Gastroesophageal sphincter (tissue), 2 donors: ENCODE results near the gene LGALS9C.
"Not testable (repeated sequence)": the region's sequence is repeated elsewhere in the genome, so short reads cannot be mapped to it uniquely, and the experiment has no call there.

Experiments
- POLR2A ChIP-seq, 2 donors: fragments of 450-650 bp; IDR thresholded peaks; one replicate each; pipeline ENCODE4 v1.6.1; 2017; ENCODE audit warnings: antibody characterized with exemption in 2 of 2, mild to moderate bottlenecking in 2 of 2, moderate library complexity in 1 of 2
- POLR2AphosphoS5 ChIP-seq: sonication (generic); formaldehyde crosslinking; IDR thresholded peaks from one replicate; pipeline ENCODE4 v1.6.1; 2017; ENCODE audit warnings: antibody characterized with exemption

- TF ChIP-seq POLR2AphosphoS5; POLR2A (IDR thresholded peaks at IDR 0.05): not testable (repeated sequence)
Observed at GRCh38 chr17:18463831-18464502, 12.6 kb upstream of the LGALS9C start.
